Mammary epithelial cell (primary cell): ENCODE data around the gene PDRG1.

Experiments
- EZH2 ChIP-seq: IDR thresholded peaks from 2 replicates; pipeline ENCODE4 v1.6.1; 2012; ENCODE audit warnings: low read length, inconsistent platforms, borderline replicate concordance
- TF ChIP-seq, protein P1 (sequence below), 2 donors: IDR thresholded peaks in 1 of 2; conservative IDR thresholded peaks in 1 of 2; 2 replicates each; pipeline ENCODE4 v1.5.1; 2011 to 2012; ENCODE audit warnings: inconsistent platforms in 2 of 2, low read length in 2 of 2, mild to moderate bottlenecking in 2 of 2, control low read depth in 1 of 2, low read depth in 1 of 2; ENCODE audit not compliant: insufficient read depth in 1 of 2; ENCODE audit errors: extremely low read depth in 1 of 2

DNA sequence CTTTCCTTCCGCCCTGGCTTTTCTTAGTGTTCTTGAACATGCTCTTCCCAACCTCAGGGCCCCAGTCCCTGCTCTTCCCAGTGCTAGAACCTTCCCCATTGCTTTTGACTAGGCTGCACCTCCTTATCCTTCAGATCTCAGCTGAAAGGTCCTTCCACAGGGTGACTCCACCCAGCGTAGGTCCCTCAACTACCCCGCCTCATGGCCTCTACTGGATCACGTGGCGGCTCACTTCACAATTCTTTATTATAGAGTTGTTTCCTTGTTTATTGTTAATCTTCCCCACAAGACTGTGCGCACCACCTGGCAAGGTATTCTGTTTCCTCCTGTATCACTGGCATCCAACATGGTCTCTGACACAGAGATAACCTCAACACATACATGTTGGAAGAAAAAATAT is 50.2 kb downstream of the PDRG1 start:
- TF ChIP-seq, protein P1, sequence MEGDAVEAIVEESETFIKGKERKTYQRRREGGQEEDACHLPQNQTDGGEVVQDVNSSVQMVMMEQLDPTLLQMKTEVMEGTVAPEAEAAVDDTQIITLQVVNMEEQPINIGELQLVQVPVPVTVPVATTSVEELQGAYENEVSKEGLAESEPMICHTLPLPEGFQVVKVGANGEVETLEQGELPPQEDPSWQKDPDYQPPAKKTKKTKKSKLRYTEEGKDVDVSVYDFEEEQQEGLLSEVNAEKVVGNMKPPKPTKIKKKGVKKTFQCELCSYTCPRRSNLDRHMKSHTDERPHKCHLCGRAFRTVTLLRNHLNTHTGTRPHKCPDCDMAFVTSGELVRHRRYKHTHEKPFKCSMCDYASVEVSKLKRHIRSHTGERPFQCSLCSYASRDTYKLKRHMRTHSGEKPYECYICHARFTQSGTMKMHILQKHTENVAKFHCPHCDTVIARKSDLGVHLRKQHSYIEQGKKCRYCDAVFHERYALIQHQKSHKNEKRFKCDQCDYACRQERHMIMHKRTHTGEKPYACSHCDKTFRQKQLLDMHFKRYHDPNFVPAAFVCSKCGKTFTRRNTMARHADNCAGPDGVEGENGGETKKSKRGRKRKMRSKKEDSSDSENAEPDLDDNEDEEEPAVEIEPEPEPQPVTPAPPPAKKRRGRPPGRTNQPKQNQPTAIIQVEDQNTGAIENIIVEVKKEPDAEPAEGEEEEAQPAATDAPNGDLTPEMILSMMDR (conservative IDR thresholded peaks at IDR 0.05 in 1 of 2, IDR thresholded peaks at IDR 0.05 in 1 of 2; ENCODE audit: extremely low read depth in 1 of 2, insufficient read depth in 1 of 2, low read depth in 1 of 2, low read length in 2 of 2) = no peak
- no peak for TF ChIP-seq EZH2
